Measurements from ENCODE around the gene UNC5C. TPM values are rescaled to one million over a fixed set of nuclear protein-coding genes. Genes with fewer than 3 reads are reported as not detected.

Gene UNC5C
- total and polyA plus RNA-seq, 5 donors from 2014 or later: 0.01 to 0.13 TPM; not detected in 3

- no peak overlapping the region for H3K4me3 Mint-ChIP-seq
- Histone ChIP-seq H3K27me3 (ENCODE audit: control insufficient read depth, insufficient read depth, low read length) (no peaks in the 10 kb centered on the region), H3K9me3 (ENCODE audit: control insufficient read depth in 2 of 2, low read length in 2 of 2) (no peaks in the 10 kb centered on the region), H3K4me3 (ENCODE audit: low read depth, low read length) (no peak overlapping the region), H3K27ac (ENCODE audit: insufficient read depth, low read length, poor library complexity, severe bottlenecking) (no peak overlapping the region), H3K36me3 (ENCODE audit: control insufficient read depth, insufficient read depth, low read length) (no peaks in the 10 kb centered on the region), H3K4me1 (ENCODE audit: control insufficient read depth, insufficient read depth, low read length, poor library complexity, severe bottlenecking) (no peaks in the 10 kb centered on the region)
- H3K9me3 Mint-ChIP-seq: peaks cover 0 to 26% (median 7%) of the 10 kb centered on the region in 7 donors
- H3K27me3 Mint-ChIP-seq: no peaks in the 10 kb centered on the region
- DNase-seq (no peak), ATAC-seq (ENCODE audit: low read depth in 2 of 2) (no peak)
- H3K27ac Mint-ChIP-seq: no peak overlapping the region
- H3K4me1 Mint-ChIP-seq: no peaks in the 10 kb centered on the region
- no peaks in the 10 kb centered on the region for H3K36me3 Mint-ChIP-seq
These were observed 23.7 kb upstream of the UNC5C start for GRCh38 chr4:95572304-95572991.

GRCh38 chr4:95571577-95571976 lies 22.8 kb upstream of the UNC5C start:
- H3K4me3 Mint-ChIP-seq: no peak overlapping the region
- H3K27me3 ChIP-seq (ENCODE audit: control insufficient read depth, insufficient read depth, low read length): no peaks in the 10 kb centered on the region
- no peaks in the 10 kb centered on the region for H3K4me1 ChIP-seq (ENCODE audit: control insufficient read depth, insufficient read depth, low read length, poor library complexity, severe bottlenecking)
- no peak overlapping the region for H3K27ac ChIP-seq (ENCODE audit: insufficient read depth, low read length, poor library complexity, severe bottlenecking)
- H3K36me3 Mint-ChIP-seq: no peaks in the 10 kb centered on the region
- DNase-seq: no peak
- no peak for ATAC-seq (ENCODE audit: low read depth in 2 of 2)
- H3K9me3 ChIP-seq (ENCODE audit: control insufficient read depth in 2 of 2, low read length in 2 of 2): no peaks in the 10 kb centered on the region
- H3K36me3 ChIP-seq (ENCODE audit: control insufficient read depth, insufficient read depth, low read length): no peaks in the 10 kb centered on the region
- H3K4me1 Mint-ChIP-seq: no peaks in the 10 kb centered on the region
- H3K27me3 Mint-ChIP-seq: no peaks in the 10 kb centered on the region
- no peak overlapping the region for H3K4me3 ChIP-seq (ENCODE audit: low read depth, low read length)
- no peak overlapping the region for H3K27ac Mint-ChIP-seq
- peaks cover 0 to 24% (median 7%) of the 10 kb centered on the region in 7 donors for H3K9me3 Mint-ChIP-seq

GRCh38 chr4:95563638-95564337 lies 15.0 kb upstream of the UNC5C start:
- Mint-ChIP-seq H3K4me3 (no peak overlapping the region), H3K36me3 (no peaks in the 10 kb centered on the region), H3K9me3 (peaks cover 0 to 6% (median 3%) of the 10 kb centered on the region in 7 donors), H3K27me3 (no peaks in the 10 kb centered on the region), H3K27ac (no peak overlapping the region), H3K4me1 (no peaks in the 10 kb centered on the region)
- Histone ChIP-seq H3K36me3 (ENCODE audit: control insufficient read depth, insufficient read depth, low read length) (no peaks in the 10 kb centered on the region), H3K9me3 (ENCODE audit: control insufficient read depth in 2 of 2, low read length in 2 of 2) (no peaks in the 10 kb centered on the region), H3K4me3 (ENCODE audit: low read depth, low read length) (no peak overlapping the region), H3K27ac (ENCODE audit: insufficient read depth, low read length, poor library complexity, severe bottlenecking) (no peak overlapping the region), H3K4me1 (ENCODE audit: control insufficient read depth, insufficient read depth, low read length, poor library complexity, severe bottlenecking) (no peaks in the 10 kb centered on the region), H3K27me3 (ENCODE audit: control insufficient read depth, insufficient read depth, low read length) (no peaks in the 10 kb centered on the region)
- DNase-seq: no peak
- no peak for ATAC-seq (ENCODE audit: low read depth in 2 of 2)

- Histone ChIP-seq H3K27ac (ENCODE audit: insufficient read depth, low read length, poor library complexity, severe bottlenecking) (no peak overlapping the region), H3K4me1 (ENCODE audit: control insufficient read depth, insufficient read depth, low read length, poor library complexity, severe bottlenecking) (no peaks in the 10 kb centered on the region), H3K4me3 (ENCODE audit: low read depth, low read length) (no peak overlapping the region), H3K27me3 (ENCODE audit: control insufficient read depth, insufficient read depth, low read length) (no peaks in the 10 kb centered on the region), H3K36me3 (ENCODE audit: control insufficient read depth, insufficient read depth, low read length) (no peaks in the 10 kb centered on the region), H3K9me3 (ENCODE audit: control insufficient read depth in 2 of 2, low read length in 2 of 2) (no peaks in the 10 kb centered on the region)
- DNase-seq (no peak), ATAC-seq (ENCODE audit: low read depth in 2 of 2) (no peak)
- Mint-ChIP-seq H3K4me1 (no peaks in the 10 kb centered on the region), H3K36me3 (no peaks in the 10 kb centered on the region), H3K4me3 (no peak overlapping the region), H3K9me3 (peaks cover 0 to 4% (median 0%) of the 10 kb centered on the region in 7 donors), H3K27me3 (no peaks in the 10 kb centered on the region), H3K27ac (no peak overlapping the region)
These were observed 12.0 kb upstream of the UNC5C start for GRCh38 chr4:95560774-95561173.

GRCh38 chr4:95556207-95556859 lies 7.6 kb upstream of the UNC5C start:
- no peaks in the 10 kb centered on the region for H3K36me3 ChIP-seq (ENCODE audit: control insufficient read depth, insufficient read depth, low read length)
- no peak overlapping the region for H3K4me3 Mint-ChIP-seq

GRCh38 chr4:95552942-95553550 lies 4.3 kb upstream of the UNC5C start:
- H3K4me3 ChIP-seq (ENCODE audit: low read depth, low read length): no peak overlapping the region
- no peaks in the 10 kb centered on the region for H3K9me3 ChIP-seq (ENCODE audit: control insufficient read depth in 2 of 2, low read length in 2 of 2)
- Mint-ChIP-seq H3K27me3 (peaks cover 21% of the 10 kb centered on the region), H3K4me3 (no peak overlapping the region), H3K36me3 (no peaks in the 10 kb centered on the region), H3K4me1 (peaks cover 0 to 17% (median 6%) of the 10 kb centered on the region in 4 donors), H3K9me3 (peaks cover 0 to 2% (median 0%) of the 10 kb centered on the region in 7 donors), H3K27ac (no peak overlapping the region)
- peaks cover 16% of the 10 kb centered on the region for H3K4me1 ChIP-seq (ENCODE audit: control insufficient read depth, insufficient read depth, low read length, poor library complexity, severe bottlenecking)
- no peak overlapping the region for H3K27ac ChIP-seq (ENCODE audit: insufficient read depth, low read length, poor library complexity, severe bottlenecking)
- no peaks in the 10 kb centered on the region for H3K36me3 ChIP-seq (ENCODE audit: control insufficient read depth, insufficient read depth, low read length)
- DNase-seq (no peak), ATAC-seq (ENCODE audit: low read depth in 2 of 2) (no peak)
- H3K27me3 ChIP-seq (ENCODE audit: control insufficient read depth, insufficient read depth, low read length): peaks cover 3% of the 10 kb centered on the region

More at GRCh38 chr4:95556207-95556859, 7.6 kb upstream of the UNC5C start:
- Histone ChIP-seq H3K9me3 (ENCODE audit: control insufficient read depth in 2 of 2, low read length in 2 of 2) (no peaks in the 10 kb centered on the region), H3K27me3 (ENCODE audit: control insufficient read depth, insufficient read depth, low read length) (no peaks in the 10 kb centered on the region), H3K4me3 (ENCODE audit: low read depth, low read length) (no peak overlapping the region), H3K27ac (ENCODE audit: insufficient read depth, low read length, poor library complexity, severe bottlenecking) (no peak overlapping the region), H3K4me1 (ENCODE audit: control insufficient read depth, insufficient read depth, low read length, poor library complexity, severe bottlenecking) (no peaks in the 10 kb centered on the region)
- Mint-ChIP-seq H3K9me3 (no peaks in the 10 kb centered on the region), H3K36me3 (no peaks in the 10 kb centered on the region), H3K4me1 (no peaks in the 10 kb centered on the region), H3K27ac (no peak overlapping the region), H3K27me3 (no peaks in the 10 kb centered on the region)
- DNase-seq (no peak), ATAC-seq (ENCODE audit: low read depth in 2 of 2) (no peak)

- Mint-ChIP-seq H3K27me3 (peaks cover 30% of the 10 kb centered on the region), H3K36me3 (no peaks in the 10 kb centered on the region), H3K27ac (no peak overlapping the region), H3K4me1 (peaks cover 0 to 20% (median 6%) of the 10 kb centered on the region in 4 donors), H3K9me3 (peaks cover 0 to 2% (median 0%) of the 10 kb centered on the region in 7 donors), H3K4me3 (no peak overlapping the region)
- Histone ChIP-seq H3K4me3 (ENCODE audit: low read depth, low read length) (no peak overlapping the region), H3K36me3 (ENCODE audit: control insufficient read depth, insufficient read depth, low read length) (no peaks in the 10 kb centered on the region), H3K4me1 (ENCODE audit: control insufficient read depth, insufficient read depth, low read length, poor library complexity, severe bottlenecking) (peaks cover 16% of the 10 kb centered on the region), H3K27me3 (ENCODE audit: control insufficient read depth, insufficient read depth, low read length) (peaks cover 3% of the 10 kb centered on the region), H3K27ac (ENCODE audit: insufficient read depth, low read length, poor library complexity, severe bottlenecking) (no peak overlapping the region), H3K9me3 (ENCODE audit: control insufficient read depth in 2 of 2, low read length in 2 of 2) (no peaks in the 10 kb centered on the region)
- DNase-seq: no peak
- ATAC-seq (ENCODE audit: low read depth in 2 of 2): no peak
These were observed 2.9 kb upstream of the UNC5C start for GRCh38 chr4:95551653-95552052.
